GM18520 (cell line): Measurements from ENCODE around the gene CD58.
"Not testable (repeated sequence)": the region's sequence is repeated elsewhere in the genome, so short reads cannot be mapped to it uniquely, and the experiment has no call there.

ENCODE experiments used
- ATAC-seq: cut with Tn5 transposase; IDR thresholded peaks from one replicate; pipeline ENCODE4 v1.9.1; 2021; ENCODE audit not compliant: unreplicated experiment

The CD58 gene

DNA sequence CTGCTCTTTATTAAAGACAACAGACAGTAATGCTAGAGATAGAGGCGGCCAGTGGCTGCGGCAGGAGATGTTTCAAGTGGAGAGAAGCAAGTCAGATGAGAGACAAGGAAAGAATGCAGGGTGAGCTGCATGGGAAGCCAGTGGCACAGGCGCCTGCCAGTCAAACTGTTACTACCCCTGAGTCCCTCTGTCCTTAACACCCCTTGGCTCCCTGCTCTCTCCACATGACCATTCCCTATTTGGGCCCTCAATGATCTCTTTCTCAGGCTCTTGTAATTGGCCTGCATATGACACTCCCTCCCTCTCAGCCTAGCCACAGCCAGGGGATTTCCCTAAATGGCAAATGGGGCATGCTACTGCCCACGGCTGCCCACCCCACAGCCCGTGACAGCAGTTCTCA, 22.6 kb upstream of the CD58 start:
- not testable (repeated sequence) for ATAC-seq

DNA sequence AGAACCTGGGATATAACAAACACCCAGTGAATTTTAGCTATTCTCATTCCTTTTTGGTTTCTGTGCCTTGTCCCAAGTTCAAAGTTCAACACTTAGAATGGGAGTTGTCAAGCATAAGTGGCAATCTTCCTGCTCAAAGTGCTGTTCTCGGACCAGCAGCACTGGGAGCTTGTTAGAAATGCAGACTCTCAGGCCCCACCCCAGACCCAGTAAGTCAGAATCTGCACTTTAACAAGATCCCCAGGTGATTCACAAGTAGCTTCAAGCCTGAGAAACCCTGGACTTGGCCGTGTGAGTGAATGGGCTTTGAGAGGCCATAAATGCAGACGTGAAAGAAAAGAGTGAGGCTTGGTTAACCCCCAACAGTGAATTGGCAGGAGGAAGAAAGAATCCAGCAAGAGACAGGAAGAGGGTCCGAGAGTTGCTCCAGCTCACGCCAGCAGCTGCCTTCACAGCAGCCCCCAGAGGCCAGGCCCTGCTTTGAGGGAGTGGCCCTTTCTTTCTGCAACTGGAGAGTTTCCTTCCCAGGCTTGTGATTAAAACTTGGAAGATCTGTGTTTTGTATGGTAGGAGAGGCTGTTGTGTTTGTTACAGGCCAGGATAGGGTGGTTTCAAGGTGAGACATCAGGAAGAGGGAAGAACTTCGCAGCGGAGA, 21.3 kb upstream of the CD58 start:
- ATAC-seq = not testable (repeated sequence)

DNA sequence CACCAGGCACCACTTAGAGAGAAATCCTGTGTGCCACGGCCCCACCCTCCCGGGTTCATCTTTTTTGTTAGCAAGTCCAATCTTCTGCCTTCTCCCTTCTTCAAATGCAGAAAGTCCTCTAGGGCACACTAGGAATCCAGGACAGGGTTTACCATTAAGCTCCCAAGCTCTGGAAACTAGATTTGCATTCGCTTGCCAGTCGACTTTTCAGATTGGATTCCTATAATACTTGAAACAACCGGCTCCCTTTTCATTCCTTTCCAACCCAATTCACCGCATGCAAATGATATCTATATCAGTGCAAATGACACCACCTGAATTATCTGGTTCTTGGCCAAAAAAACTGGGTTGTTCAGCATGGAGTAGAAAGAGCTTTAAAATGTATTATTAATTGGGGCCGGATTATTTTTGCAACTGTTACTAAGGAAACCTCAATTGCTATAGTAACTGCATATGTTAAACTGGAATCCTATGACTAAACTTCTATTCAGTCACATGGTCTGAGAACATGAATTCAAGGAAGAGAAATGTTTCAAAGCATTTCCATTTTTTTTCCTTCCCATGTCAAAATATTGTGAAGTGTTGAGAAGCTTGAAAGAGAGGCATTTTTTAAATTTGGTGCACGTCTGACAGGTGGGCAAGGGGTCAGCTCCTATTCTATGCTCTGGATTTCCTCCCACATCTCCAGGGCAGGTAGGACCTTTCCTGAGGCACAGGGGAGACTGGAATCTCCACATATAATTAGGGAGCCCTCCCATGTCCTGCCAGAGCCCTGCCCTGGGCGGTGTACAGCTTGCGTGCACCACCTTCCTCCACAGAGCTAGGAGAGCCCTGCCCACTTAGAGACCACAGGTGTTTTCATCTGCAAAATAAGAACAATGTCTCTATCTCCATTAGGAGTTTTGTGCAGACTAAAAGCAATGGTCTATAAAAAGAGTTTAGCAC, 20.5 kb upstream of the CD58 start:
- ATAC-seq = not testable (repeated sequence)

DNA sequence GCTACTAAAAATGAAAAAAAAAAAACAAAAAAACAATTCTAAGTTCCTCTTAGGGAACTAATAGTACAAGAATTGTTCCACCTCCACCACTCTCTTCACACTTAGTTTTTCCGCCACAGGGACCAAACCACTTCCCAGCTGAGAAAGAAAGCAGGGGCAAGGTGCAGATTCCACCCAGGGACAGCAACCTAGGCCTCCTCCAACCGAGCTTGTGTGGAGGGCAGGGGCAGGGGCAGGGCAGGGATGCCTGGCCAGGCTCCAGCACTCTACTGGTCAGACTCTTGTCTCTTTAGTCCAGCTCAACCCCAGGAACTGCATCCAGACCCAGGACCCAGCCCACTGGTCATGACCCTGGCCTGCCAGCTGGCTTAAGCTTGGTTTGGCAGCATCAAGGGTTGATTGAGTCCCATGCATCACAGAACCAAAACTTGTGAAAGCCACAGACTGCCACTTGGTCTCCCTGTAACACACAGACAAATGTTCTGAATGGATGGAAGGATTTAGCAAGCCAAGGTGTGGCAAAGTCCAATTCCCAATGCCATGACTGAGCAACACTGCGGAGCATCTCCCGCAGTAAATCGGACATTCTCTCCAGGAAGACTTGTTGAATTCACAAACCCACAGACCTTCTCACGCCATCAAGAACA, 19.7 kb upstream of the CD58 start:
- not testable (repeated sequence) for ATAC-seq

DNA sequence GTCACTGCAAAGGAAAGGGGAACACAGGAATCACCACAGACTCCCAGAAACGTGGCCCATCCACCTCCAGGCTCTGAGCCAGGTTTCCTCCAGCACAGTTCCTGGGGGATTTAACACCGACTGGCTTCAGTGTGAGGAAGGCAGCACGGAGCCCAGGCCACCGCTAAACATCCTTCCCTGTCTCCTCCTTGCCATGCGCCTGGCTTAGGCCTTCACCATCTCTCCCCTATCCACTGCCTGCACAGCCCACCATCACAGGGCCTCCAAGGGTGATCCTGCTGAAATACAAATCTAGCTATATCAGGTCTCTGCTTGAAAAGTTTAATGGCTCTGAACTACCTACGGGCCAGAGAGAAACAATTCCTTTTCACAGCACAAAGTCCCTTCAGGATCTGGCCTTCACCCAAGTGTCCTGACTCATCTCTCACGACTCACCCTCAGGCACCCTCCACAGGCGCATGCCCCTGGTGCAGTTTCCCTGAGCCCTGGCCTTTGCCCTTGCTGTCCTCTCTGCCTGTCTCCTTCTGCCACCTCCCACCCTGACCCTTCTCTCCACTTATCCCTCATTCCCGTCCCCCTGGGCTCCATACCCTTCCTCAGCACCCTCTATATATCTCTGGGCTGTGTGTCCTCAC, 18.4 kb upstream of the CD58 start:
- ATAC-seq = not testable (repeated sequence)

DNA sequence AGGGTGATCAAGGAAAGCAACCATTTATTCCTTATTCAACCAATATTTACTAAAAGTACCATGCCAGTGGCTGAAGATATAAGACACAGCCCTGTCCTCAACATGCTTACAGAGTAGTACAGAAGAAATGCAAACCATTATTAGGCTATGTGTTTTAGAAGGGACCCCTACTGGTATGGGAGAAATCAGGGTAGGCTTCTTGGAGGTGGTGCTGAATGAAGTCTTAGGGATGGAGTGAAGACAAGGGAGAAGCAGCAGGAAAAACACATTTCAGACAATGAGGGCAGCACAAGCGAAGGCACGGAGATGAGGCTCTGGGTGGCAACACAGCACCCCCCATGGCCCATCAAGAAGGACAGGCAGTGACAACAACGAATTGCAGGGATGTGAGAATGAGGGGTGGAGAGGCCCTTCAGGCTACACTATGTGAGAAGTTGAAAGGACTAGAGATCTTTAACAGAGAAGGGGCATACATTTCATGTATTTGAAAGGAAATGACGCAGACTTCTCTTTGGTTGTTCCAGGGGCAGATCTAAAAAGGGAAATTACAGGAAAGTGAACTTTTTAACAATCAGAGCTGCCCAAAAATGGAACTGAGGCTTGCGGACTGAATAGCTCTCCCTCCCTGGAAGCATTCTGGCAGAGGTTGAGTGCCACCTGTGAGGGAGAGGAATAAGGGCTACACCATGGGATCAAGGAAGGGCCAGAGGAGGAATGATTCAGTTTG, 16.8 kb upstream of the CD58 start:
- no peak for ATAC-seq

DNA sequence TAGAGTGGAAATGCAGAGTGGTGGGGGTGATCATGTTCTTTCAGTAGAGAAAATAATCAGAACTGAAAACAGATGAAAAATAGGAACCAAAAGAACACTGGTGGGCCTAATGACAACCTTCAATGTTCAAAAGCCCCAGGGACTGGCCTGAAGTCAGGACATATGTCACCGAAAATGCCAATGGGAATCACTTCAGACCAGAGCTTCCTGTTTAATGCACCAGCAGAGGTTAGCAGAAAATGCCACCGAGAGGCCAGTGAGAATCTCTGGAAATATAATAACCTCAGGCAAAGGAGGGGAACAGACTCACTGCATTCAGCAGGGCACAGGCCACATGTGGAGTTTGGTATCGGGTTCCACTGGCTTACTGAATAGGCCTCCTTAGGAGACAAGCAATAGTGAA, 15.9 kb upstream of the CD58 start:
- no peak for ATAC-seq

DNA sequence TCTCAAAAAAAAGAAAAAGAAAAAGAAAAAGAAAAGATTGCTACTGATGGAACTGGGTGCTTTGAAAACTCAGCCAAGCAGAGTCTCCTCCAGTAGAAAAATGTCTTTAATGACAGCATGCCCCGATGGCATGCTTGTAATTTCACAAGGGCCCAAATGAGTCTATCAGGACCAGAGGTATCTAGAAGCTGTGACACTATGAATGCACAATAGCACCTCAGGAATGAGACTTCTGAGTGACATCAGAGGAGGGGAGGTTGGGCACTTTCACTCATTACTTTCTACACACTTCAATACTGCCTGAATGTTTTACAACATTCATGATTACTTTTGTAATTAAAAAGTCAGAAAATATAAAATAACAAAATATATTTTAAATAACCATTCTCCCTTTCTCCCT, 15.1 kb upstream of the CD58 start:
- no peak for ATAC-seq

DNA sequence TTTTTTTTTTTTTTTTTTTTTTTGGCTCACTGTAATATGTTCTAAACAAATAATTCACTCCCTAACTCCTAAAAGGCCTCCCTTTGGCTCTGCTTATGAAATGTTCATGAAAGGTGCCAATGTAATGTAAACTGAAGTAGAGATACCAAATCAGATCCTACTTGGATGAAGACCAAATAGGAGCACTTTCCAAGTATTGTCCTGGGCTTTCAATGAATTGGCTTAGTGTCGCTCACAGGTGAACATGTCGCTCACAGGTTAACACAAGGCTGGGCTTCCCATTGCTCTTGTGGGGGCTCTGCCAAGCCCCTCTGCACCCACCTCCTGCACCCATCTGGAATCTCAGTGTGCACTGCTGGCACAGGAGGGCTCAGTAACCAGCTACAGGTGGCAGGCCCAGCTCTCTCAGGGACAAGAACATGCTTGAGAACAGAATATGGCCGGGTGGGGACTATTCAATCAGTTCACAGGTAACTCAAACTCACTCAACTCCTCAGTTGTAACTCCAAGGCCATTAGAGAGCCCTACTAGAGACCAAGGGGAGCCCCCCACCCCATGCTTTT, 10.6 kb upstream of the CD58 start:
- ATAC-seq = no peak

DNA sequence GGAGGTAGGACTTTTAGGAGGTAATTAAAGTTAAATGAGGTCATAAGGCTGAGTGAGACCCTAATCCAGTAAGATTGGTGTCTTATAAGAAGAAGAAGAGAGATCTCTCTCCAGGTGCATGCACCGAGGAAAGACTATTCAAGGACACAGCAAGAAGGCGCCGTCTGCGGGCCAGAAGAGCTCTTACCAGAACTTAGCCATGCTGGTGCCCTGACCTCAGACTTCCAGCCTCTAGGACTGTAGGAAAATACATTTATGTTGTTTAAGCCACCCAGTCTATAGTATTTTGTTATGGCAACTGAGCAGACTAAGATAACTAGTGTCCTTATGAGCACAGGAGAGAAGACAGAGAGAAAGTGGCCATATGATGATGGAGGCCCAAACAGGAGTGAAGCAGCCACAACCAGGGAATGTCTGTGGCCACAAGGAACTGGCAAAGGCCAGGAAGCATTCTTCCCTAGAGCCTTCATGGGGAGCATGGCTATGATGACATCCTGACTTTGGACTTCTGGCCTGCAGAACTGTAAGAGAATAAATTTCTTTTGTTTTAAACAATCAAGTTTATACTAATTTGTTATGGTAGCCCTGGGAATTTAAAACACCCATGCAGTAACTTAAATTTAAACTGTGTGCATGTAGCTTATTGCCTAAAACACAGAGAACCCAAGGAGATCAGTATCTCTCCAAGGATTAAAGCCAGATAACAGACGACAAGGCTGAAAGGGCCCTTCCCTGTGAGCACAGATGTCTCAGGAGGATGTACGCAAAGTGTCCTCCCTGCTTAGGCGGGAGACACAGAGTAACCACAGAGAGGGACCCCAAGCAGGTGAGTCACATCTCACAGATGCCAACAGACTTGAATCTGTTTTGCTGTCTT, 9.9 kb upstream of the CD58 start:
- ATAC-seq = no peak

DNA sequence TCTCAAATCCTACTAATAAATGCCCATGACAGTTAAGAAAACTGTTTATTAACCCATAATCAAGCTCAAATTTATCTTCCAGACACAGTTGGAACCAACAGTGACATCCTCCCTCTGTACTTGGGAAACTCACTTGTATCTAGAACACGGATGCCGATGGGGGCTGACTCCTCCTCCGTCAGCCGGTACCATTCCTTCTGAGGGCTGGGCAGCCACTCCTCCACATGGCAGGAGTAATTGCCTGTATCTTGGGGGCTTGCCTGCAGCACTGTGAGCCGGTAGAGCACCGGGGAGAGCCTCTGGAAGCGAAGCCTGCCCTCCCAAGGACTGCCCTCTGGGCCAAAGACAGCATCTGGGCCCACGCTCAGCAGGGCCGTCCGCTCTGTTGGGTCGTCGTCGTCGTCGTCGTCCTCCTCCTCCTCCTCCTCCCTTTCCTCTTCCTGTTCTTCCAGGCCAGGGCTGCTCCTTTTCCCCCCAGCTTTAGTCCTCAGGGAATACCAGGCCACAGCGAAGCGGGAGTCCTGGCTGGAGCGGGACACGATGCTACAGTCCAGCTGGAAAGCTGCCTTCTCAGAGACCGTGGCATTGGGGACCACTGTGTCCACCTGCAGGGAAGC, 8.5 kb upstream of the CD58 start:
- ATAC-seq = no peak

DNA sequence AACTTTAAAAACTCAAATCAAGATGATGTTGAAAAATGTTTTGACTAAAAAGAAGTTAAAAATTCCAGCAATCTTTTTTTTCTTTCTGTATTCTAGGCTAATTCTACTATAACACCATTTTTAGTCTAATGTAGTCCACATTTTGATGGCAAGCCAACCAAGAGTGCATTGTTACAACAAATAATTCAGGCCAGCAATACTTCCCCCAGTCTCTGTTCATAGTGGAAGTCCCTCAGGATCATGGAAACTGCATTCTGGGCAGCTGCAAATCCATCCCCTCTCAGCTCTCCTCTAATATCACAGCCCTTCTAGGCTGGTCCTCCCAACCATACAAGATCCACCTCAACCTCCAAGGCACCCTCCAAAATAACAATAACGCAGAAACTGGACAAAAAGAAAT, 7.8 kb upstream of the CD58 start:
- no peak for ATAC-seq

DNA sequence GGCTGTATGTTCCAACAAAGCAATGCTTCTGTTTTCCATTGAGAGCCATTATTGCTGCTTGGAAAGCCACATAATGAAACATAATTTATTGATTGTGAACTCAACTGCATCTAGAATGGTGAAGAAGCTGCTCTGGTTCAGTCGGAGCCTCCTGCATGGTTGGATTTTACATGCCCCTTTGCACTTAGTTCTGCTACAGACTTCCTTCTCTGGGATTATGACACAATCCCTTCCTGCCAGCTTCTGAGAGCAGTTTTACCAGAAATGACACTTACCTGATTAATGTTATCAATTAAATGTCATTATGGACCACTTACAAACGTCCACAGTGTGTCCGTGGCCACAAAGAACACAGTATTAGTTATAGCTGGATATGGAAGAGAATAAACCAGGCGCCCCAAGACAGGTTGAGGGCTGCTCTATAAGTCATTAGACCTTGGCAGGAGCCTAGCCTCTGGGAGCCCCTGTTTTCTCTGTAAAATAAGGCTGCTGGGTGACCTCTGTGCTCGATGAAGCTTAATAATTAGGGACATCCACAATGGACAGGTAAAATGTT, 7.0 kb upstream of the CD58 start:
- ATAC-seq = no peak

DNA sequence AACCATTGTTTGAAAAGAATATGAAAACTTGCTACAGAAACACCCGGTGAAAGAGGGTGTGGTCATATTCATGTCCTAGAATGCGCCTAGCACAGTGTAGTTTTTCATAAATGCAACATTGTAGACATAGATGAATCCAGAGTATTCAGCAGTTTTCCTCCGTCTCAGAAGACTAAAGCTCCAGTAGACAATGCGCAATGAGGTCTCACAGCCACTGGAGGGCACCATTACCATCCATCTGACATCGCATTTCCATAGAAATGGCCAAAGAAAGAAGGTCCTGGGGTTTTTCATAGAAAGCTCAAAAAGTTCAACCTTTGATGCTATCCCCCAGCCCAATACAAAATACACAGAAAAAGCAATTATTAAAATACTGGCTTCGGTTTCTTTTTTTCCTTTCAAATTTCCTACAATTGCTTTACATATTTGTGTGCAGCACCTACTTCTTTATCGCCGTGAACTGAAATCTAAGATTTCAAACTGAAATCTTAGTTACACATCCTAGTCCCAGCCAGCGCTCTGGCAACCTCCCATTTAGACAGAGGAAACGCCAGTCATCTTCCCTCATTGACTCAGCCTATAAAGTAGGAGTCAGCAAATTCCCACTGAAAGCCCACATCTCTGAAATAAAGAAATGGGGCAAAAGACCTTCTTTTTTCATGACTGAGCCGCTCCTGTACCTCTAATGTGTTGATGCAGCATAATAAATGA, 3.9 kb upstream of the CD58 start:
- ATAC-seq = no peak

DNA sequence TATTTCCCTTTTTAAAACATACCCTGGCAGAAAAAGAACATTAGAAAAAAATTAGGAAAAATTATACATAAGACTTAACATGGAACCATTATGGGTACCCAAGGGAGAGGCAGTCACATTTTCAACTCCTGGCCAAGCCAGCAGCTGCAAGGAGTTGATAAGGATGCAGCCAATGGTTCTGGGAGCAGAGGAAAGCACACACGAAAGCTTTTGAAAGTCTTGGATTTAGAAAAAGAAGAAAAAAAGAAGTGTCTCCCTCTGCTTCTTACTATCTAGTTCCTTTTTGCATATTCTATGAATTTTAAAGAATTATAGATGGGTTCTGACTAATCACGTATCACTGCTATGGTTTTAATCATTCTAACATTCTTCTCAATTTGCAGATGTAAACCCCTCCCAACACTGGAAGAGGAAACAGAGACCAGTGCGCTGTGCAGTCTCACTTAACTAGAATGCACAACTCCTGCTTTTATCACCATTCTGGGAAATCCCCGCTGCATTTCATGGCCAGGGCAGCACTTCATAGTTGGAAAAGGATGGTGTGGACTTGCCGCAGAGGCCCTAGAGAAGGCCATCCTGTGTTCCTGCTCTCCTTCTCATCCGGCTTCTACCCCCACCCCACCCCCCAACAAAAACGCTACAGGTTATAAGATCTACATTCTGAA, 2.7 kb upstream of the CD58 start:
- ATAC-seq = no peak

DNA sequence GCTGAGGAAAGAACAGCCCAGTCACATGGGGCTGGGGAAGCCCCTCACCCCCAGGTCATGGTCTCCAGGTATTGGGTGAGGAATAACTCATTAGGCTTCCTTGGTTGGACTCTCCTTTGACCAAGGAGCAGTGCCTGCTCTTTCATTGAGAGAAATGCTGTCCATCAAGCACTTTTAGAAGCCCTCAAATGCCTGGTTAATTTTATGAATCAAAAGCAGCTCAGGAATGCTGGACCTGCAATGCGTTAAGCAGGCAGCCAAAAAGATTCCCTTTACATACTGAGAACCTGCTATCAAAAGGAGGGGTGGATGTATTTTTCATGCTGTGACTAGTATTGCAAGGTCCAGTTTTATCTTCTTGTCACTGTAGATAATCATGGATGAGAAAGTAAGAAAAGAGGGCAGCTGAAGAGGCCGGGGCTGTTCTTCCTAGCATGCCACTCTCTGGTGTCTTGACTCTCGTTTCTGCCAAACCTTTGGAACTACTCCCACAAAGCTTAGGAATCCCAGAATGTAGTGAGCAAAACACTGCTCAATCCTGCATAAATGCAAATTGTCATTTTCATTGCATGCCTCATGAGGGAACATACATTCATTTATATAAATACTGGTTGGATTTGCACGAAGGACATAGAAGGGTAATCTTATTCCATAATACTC, 2.1 kb upstream of the CD58 start:
- ATAC-seq = no peak

DNA sequence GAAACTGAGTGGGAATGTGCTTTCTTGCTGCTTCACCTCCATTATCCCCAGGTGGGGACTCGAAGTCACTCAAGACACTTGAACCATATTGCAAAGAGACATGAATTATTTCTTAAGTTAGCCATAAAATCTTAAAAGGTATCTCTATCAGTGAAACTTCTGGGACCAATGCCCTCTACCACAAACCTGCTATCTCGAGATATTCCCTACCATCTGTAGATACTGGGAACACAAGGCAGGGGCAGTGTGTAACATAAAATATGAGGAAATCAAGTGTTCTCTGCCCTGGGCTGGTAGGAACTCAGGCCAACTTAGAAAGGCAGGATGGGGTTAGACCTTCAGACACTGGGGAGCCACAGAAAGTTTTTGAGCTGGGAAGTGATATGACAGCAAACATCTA, 1.3 kb upstream of the CD58 start:
- no peak for ATAC-seq
